HG03571 (cell line): ENCODE measurements around the gene LRRC8D.

Experiments used
- ATAC-seq: cut with Tn5 transposase; IDR thresholded peaks from one replicate; pipeline ENCODE4 v1.9.1; 2021; ENCODE audit not compliant: unreplicated experiment

LRRC8D gene

GRCh38 chr1:89938171-89939055 is 117.6 kb downstream of the LRRC8D start:
- no peak for ATAC-seq

- no peak for ATAC-seq
Measured at GRCh38 chr1:89939059-89939570, 118.3 kb downstream of the LRRC8D start.

DNA sequence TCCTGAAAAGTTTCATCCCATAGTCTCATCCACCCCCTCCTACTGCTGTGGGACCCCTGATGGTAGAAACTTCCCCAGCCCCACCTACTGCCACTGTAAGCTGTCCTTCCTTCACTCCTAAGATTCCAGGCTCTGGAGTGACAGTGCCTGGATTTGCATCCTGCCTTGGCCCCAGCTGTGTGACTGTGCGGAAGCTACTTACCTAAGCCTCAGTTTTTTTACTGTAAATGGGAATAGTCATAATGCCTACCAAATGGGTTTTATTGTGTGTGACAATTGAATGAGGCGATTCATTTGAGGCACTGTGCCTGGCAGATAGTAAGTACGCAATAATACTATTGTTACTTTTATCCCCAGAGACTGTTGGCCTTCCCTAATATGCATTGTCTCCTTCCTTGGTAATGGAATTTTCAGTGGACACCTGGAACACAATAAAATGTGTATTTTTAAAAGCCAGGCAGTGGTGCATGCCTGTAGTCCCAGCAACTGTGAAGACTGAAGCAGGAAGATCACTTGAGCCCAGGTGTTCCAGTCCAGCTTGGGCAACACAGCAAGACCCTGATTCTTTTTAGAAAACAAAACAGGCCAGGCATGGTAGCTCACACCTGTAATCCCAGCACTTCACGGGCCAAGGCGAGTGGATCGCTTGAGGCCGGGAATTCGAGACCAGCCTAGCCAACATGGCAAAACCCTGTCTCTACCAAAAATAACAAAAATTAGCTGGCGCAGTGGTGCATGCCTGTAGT is 119.0 kb downstream of the LRRC8D start:
- no peak for ATAC-seq

DNA sequence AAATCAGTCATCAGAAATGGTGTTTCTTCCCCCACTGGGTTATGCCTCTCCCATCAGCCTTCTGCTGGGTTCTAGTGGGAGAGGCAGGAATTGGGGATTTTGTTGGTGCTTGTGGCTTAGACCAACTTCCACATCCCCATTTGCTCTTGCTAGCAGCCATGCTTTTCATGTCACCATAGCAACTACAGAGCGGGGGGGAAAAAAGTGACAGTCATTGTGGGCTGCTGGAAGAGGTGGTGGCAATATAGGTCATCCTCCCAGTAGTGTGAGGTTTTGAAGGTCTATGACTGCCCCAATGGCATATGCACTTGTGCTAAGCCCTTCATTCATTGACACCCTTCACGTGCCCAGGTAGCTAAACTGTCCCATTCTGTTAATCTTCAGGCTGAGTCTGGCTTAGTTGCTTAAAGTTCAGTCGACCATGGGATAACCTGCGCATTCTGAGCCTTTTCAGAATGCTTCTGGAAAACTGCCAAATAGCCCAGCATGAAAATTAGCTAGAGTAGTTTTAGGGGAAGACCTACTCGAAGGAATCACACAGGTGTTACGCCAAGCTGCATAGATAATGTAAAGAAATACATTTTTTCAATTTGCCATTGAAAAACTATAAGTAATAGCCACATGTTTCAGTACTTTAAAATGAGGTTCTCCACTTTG is 120.4 kb downstream of the LRRC8D start:
- ATAC-seq, result no peak

DNA sequence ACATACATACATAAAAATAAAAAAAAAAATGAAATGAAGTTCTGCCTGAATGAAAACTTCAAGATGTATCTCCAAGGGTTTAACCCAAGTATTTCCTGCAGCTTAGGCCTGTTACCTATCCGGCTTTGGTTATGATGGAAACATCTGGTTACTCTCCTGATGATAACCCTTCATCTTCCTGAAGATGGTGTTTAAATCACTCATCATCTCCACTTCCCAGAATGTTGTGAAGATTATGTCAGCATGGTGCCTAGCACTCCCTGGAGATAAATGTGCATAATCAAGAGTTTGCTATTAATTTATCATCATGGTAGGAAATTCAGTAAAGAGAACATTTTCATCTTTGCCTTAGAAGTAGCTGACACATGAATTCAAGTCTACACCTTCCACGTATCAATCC is 121.2 kb downstream of the LRRC8D start:
- ATAC-seq, result no peak

- ATAC-seq, result no peak
Measured at GRCh38 chr1:89942825-89943658, 122.2 kb downstream of the LRRC8D start.

GRCh38 chr1:89943846-89944781 is 123.3 kb downstream of the LRRC8D start:
- ATAC-seq, result no peak

DNA sequence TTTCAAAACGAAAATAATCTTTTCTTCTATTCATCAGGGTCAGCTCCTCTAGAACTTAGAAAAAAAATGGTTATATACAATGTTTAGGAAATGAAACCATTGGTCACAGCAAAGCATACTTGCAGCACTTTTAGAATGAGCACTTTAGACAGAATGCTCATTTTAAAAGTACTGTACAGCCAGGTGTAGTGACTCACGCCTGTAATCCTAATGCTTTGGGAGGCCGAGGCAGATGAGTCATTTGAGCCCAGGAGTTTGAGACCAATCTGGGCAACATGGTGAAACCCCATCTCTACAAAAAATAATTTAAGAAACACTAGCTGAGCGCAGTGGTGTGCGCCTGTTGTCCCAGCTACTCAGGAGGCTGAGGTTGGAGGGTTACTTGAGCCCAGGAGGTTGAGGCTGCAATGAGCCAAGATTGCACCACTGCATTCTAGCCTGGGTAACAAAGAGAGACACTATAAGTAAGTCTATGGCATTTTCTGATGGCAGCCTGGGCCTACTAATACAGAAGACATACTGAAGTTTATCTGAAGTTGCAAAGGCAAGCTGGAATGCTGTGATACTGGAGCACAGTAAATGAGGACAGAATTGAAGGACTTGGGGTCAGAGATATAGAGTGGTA is 125.1 kb downstream of the LRRC8D start:
- peak; percentile 85 for ATAC-seq

DNA sequence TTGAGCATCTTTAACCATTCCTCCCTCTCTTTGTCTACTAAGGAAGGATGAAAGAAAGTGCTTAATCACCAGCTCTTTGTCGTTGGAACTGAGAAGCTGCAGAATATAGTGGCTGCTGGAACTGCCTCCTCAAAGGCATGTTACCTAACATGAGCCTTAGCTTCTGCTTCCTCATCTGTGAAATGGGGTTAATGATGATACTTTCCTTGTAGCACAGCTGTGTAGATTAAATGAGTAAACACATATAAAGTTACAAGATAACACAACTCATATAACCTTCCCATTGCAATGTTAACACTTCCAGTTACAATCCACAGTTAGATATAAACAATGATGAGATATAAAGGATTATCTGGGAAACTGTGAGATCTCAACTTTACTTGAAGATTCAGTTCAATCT is 125.7 kb downstream of the LRRC8D start:
- no peak for ATAC-seq

DNA sequence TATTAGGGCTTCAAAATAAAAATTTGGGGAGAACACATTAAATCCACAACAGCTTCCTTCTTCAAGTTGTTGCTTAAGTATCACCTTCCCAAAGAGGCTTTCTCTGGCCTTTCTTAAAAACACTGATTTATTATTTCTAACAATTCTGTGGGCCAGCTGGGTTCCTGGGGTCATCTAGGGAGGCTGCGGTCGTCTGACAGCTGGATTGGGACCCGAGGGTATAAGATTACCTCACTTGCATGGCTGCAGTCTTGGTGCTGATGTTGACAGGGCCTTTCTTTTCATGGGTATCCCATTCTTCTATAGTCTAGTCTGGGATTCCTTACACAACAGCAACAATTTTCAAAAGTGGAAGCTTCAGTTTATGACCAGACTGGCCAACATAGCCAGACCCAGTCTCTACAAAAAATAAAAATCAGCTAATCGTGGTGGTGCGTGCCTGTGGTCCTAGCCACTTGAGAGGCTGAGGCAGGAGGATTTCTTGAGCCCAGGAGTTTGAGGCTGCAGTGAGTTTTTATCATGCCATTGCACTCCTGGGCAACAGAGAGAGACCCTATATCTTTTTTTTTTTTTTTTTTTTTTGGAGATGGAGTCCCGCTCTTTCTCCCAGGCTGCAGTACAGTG is 128.0 kb downstream of the LRRC8D start:
- ATAC-seq, result no peak

- no peak for ATAC-seq
Measured at GRCh38 chr1:89949991-89950624, 129.3 kb downstream of the LRRC8D start.

- no peak for ATAC-seq
Measured at GRCh38 chr1:89950703-89951102, 129.9 kb downstream of the LRRC8D start.

- ATAC-seq, result no peak
Measured at GRCh38 chr1:89951766-89952604, 131.2 kb downstream of the LRRC8D start.

- ATAC-seq, result no peak
Measured at GRCh38 chr1:89952605-89953130, 131.8 kb downstream of the LRRC8D start.

DNA sequence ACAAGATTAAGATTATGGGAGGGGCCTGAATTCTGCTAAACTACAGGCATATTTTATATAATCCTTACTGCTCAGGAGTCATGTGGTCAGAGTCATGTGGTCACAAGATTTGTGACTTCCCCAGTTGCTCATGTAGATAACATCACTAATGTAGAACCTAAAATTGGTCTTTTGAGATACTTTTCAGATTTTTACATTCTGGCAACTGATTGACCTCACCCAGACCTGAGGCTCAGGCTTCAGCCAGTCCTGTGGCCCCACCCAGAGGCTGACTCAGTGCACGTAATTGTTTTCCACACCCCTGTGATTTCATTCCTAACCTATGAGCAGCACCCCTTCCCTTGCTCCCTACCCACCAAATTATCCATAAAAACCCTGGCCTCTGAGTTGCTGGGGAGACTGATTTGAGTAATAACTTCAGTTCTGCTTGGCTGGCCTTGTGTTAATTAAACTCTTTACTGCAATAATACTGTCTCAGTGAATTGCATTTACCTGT is 132.3 kb downstream of the LRRC8D start:
- peak; percentile 50 for ATAC-seq

DNA sequence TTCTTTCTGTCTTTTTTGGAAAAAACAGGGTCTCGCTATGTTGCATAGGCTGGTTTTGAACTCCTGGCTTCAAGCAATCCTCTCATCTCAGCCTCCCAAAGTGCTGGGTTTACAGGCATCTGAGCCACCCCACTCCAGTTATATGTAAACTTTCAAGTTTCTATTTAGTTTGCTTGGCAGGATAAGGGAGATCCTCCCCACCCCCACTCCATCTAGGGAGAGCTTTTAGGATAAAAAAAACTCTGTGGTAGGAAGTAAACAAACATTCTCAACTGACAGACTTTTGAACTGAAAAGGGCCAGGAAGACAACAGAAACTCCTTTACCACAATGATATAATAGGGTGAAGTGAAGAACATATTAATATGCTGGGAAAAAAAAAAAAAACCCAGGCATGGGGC is 133.1 kb downstream of the LRRC8D start:
- no peak for ATAC-seq

DNA sequence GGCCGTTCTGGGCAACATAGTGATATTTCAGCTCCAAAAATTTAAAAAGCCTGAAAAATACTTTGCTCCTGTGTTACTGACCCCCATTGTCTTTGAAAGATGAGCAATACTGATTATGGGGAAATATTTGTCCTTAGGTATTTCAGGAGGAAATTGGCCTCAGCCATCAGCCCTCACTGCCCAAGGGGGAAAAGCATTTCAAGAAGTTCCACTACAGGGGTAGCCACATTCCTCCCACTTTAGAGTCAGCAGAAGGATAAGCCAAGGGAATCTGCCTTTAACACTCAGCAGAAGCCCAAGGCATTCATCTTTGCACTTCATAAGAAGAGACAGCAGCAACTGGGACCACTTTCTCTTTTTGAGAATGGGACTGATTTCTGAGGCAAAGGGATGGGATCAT is 133.6 kb downstream of the LRRC8D start:
- ATAC-seq, result no peak
